ENCODE measurements around the gene ZNF581.

Gene ZNF581

GRCh38 chr19:55653651-55654322 is 10.3 kb downstream of the ZNF581 start:
- TF ChIP-seq CTCF (IDR thresholded peaks at IDR 0.05; ENCODE audit: poor library complexity, severe bottlenecking): peak; percentile 99
- no peaks in the 10 kb centered on the region for H3K9me3 ChIP-seq (ENCODE audit: severe bottlenecking)
- H3K36me3 ChIP-seq (ENCODE audit: low read depth): peaks cover 15% of the 10 kb centered on the region
- H3K4me1 ChIP-seq (ENCODE audit: insufficient read depth, poor library complexity, severe bottlenecking): peaks cover 4% of the 10 kb centered on the region
- ATAC-seq (ENCODE audit: low read depth) (peak; percentile 43), DNase-seq (ENCODE audit: low spot score) (peak; percentile 96)
- H3K27me3 ChIP-seq (ENCODE audit: insufficient read depth, poor library complexity, severe bottlenecking): no peaks in the 10 kb centered on the region
- peak overlapping the region; percentile 93 for H3K27ac ChIP-seq (ENCODE audit: poor library complexity, severe bottlenecking)
- peak overlapping the region; percentile 78 for H3K4me3 ChIP-seq (ENCODE audit: severe bottlenecking)

- H3K27me3 ChIP-seq (ENCODE audit: insufficient read depth, poor library complexity, severe bottlenecking): no peaks in the 10 kb centered on the region
These were observed 10.9 kb downstream of the ZNF581 start for GRCh38 chr19:55654323-55654867.

GRCh38 chr19:55654868-55655647 is 11.6 kb downstream of the ZNF581 start, which contains the start of gene U2AF2:
TSS of gene U2AF2 (plus strand) at chr19:55655035. CDS start at chr19:55655105, 70 bp downstream.
- H3K4me1 ChIP-seq (ENCODE audit: insufficient read depth, poor library complexity, severe bottlenecking): peaks cover 4% of the 10 kb centered on the region
- H3K36me3 ChIP-seq (ENCODE audit: low read depth): peaks cover 27% of the 10 kb centered on the region
- ATAC-seq (ENCODE audit: low read depth) (peak; percentile 53), DNase-seq (ENCODE audit: low spot score) (peak; percentile 90)
- no peak for TF ChIP-seq CTCF (IDR thresholded peaks at IDR 0.05; ENCODE audit: poor library complexity, severe bottlenecking)
- peak within 1 kb of the TSS; percentile 78 for H3K4me3 ChIP-seq (ENCODE audit: severe bottlenecking)
- peak within 1 kb of the TSS; percentile 93 for H3K27ac ChIP-seq (ENCODE audit: poor library complexity, severe bottlenecking)
- no peaks in the 10 kb centered on the region for H3K9me3 ChIP-seq (ENCODE audit: severe bottlenecking)
- no peaks in the 10 kb centered on the region for H3K27me3 ChIP-seq (ENCODE audit: insufficient read depth, poor library complexity, severe bottlenecking)

More at GRCh38 chr19:55654323-55654867, 10.9 kb downstream of the ZNF581 start:
- Histone ChIP-seq H3K4me3 (ENCODE audit: severe bottlenecking) (peak overlapping the region; percentile 78), H3K27ac (ENCODE audit: poor library complexity, severe bottlenecking) (peak overlapping the region; percentile 93), H3K4me1 (ENCODE audit: insufficient read depth, poor library complexity, severe bottlenecking) (peaks cover 4% of the 10 kb centered on the region), H3K36me3 (ENCODE audit: low read depth) (peaks cover 21% of the 10 kb centered on the region), H3K9me3 (ENCODE audit: severe bottlenecking) (no peaks in the 10 kb centered on the region)
- ATAC-seq (ENCODE audit: low read depth): peak; percentile 76
- no peak for TF ChIP-seq CTCF (IDR thresholded peaks at IDR 0.05; ENCODE audit: poor library complexity, severe bottlenecking)
- peak; percentile 99 for DNase-seq (ENCODE audit: low spot score)

- Histone ChIP-seq H3K4me1 (ENCODE audit: insufficient read depth, poor library complexity, severe bottlenecking) (peaks cover 4% of the 10 kb centered on the region), H3K27me3 (ENCODE audit: insufficient read depth, poor library complexity, severe bottlenecking) (no peaks in the 10 kb centered on the region), H3K9me3 (ENCODE audit: severe bottlenecking) (no peaks in the 10 kb centered on the region), H3K4me3 (ENCODE audit: severe bottlenecking) (peak overlapping the region; percentile 78), H3K27ac (ENCODE audit: poor library complexity, severe bottlenecking) (peak overlapping the region; percentile 93), H3K36me3 (ENCODE audit: low read depth) (peaks cover 33% of the 10 kb centered on the region)
- no peak for DNase-seq (ENCODE audit: low spot score)
- no peak for TF ChIP-seq CTCF (IDR thresholded peaks at IDR 0.05; ENCODE audit: poor library complexity, severe bottlenecking)
- no peak for ATAC-seq (ENCODE audit: low read depth)
These were observed 12.2 kb downstream of the ZNF581 start for GRCh38 chr19:55655648-55656040.
